PC-3 (cell line): ENCODE data around the gene EPPIN. TPM values are rescaled to one million over a fixed set of nuclear protein-coding genes. Genes with fewer than 3 reads are reported as not detected.

Experiments used
- ATAC-seq: fragments of 200-7000 bp; cut with Tn5 transposase; 2 replicates; pipeline ENCODE4 v1.9.1; 2020; ENCODE audit warnings: mild to moderate bottlenecking, moderate library complexity
- Bru-seq: library from RNA; stranded (reverse); fragments of 400-500 nt; gene quantifications from one replicate; lab custom pipeline; 2021; lab: Mats Ljungman, UMichigan
- BruChase-seq, 2 experiments: library from RNA; stranded (reverse); fragments of 400-500 nt; gene quantifications; one replicate each; lab custom pipeline; 2021; lab: Mats Ljungman, UMichigan
- BruUV-seq: library from RNA; stranded (reverse); fragments of 400-500 nt; replicated peaks from 2 replicates; lab custom pipeline; 2021; lab: Mats Ljungman, UMichigan
- CTCF ChIA-PET: fragments of 300-600 bp; sonication (Branson Sonifier 250); formaldehyde crosslinking; loops from one replicate; lab custom pipeline; 2022; ENCODE audit warnings: antibody characterized with exemption; lab: Charles Lee
- POLR2A ChIA-PET: fragments of 300-600 bp; sonication (Branson Sonifier 250); formaldehyde crosslinking; loops from one replicate; lab custom pipeline; 2022; ENCODE audit warnings: antibody characterized with exemption; ENCODE audit not compliant: unreplicated experiment; lab: Charles Lee
- DNase-seq: peaks from one replicate; pipeline ENCODE4 v3.0.0-alpha.2; 2015
- H2AFZ ChIP-seq: fragments of 300-600 bp; sonication (generic); 2 replicates; pipeline ENCODE4 v1.6.0; 2016; ENCODE audit warnings: antibody characterized with exemption, low read length
- H3F3A ChIP-seq: fragments of 300-600 bp; sonication (generic); one replicate; pipeline ENCODE4 v1.6.0; 2017; ENCODE audit warnings: antibody characterized with exemption, low read length, control low read depth, mild to moderate bottlenecking; ENCODE audit not compliant: unreplicated experiment
- H3K27ac ChIP-seq: fragments of 300-600 bp; sonication (generic); 2 replicates; pipeline ENCODE4 v1.5.1; 2016; ENCODE audit warnings: mild to moderate bottlenecking, low read length
- H3K27me3 ChIP-seq: fragments of 300-600 bp; sonication (generic); 2 replicates; pipeline ENCODE4 v1.6.1; 2016; ENCODE audit warnings: low read length, mixed read lengths
- H3K36me3 ChIP-seq: fragments of 300-600 bp; sonication (generic); 2 replicates; pipeline ENCODE4 v1.6.1; 2016; ENCODE audit warnings: low read depth, mixed run types, low read length, mixed read lengths
- H3K4me1 ChIP-seq: fragments of 300-600 bp; sonication (generic); 2 replicates; pipeline ENCODE4 v1.5.1; 2016; ENCODE audit warnings: low read length; ENCODE audit not compliant: insufficient read depth
- H3K4me2 ChIP-seq: fragments of 300-600 bp; sonication (generic); 2 replicates; pipeline ENCODE4 v1.6.0; 2016; ENCODE audit warnings: low read length
- H3K4me3 ChIP-seq: fragments of 300-600 bp; sonication (generic); 2 replicates; pipeline ENCODE4 v1.5.1; 2016; ENCODE audit warnings: mild to moderate bottlenecking, low read length, mixed read lengths
- H3K79me2 ChIP-seq: fragments of 300-600 bp; sonication (generic); 2 replicates; pipeline ENCODE4 v1.6.1; 2017; ENCODE audit warnings: low read length, mixed read lengths
- H3K9ac ChIP-seq: fragments of 300-600 bp; sonication (generic); 2 replicates; pipeline ENCODE4 v1.6.0; 2016; ENCODE audit warnings: mild to moderate bottlenecking, low read length
- H3K9me2 ChIP-seq: fragments of 300-600 bp; sonication (generic); replicated peaks from 2 replicates; pipeline ENCODE4 v1.6.1; 2016; ENCODE audit warnings: mixed run types, low read length, mixed read lengths
- H3K9me3 ChIP-seq: fragments of 300-600 bp; sonication (generic); 2 replicates; pipeline ENCODE4 v1.6.1; 2016; ENCODE audit warnings: low read length, mixed read lengths
- H4K20me1 ChIP-seq: fragments of 300-600 bp; sonication (generic); 2 replicates; pipeline ENCODE4 v1.6.1; 2016; ENCODE audit warnings: low read length, mixed read lengths
- EZH2 ChIP-seq: fragments of 300-600 bp; sonication (generic); IDR thresholded peaks from one replicate; pipeline ENCODE4 v1.6.1; 2017; ENCODE audit warnings: antibody characterized with exemption, mild to moderate bottlenecking, low read length; ENCODE audit not compliant: unreplicated experiment
- EZH2phosphoT487 ChIP-seq: fragments of 300-600 bp; sonication (generic); IDR thresholded peaks from 2 replicates; pipeline ENCODE4 v1.6.1; 2018; ENCODE audit warnings: mild to moderate bottlenecking, antibody characterized with exemption, low read length, borderline replicate concordance
- intact Hi-C: fragments of 100-400 bp; cut with micrococcal nuclease; formaldehyde crosslinking; loops from 2 replicates; pipeline ENCODE4 v1.9.0; 2023
- long read RNA-seq: library from polyadenylated mRNA; unstranded; transcript quantifications from one replicate; pipeline ENCODE4 v2.0.0, GENCODE V29; 2021; ENCODE audit not compliant: unreplicated experiment
- total RNA-seq: library from RNA; depleted of rRNA; stranded (reverse); fragments of >200 nt; gene quantifications from 2 replicates; pipeline ENCODE4 v1.2.3, GENCODE V29; 2014; rRNA removed
- TF ChIP-seq, protein P1 (sequence below): fragments of 300-600 bp; sonication (generic); conservative IDR thresholded peaks from 2 replicates; pipeline ENCODE4 v1.5.1; 2017; ENCODE audit warnings: antibody characterized with exemption, low read depth, mild to moderate bottlenecking, low read length

Gene EPPIN
- total RNA-seq (not detected in 2 replicates), Bru-seq, nascent RNA (not detected), BruChase-seq, experiment 1, labeled RNA remaining after a 6-hour chase (not detected), BruChase-seq, experiment 2, labeled RNA remaining after a 2-hour chase (not detected)
- long read RNA-seq: 0 reads

- Histone ChIP-seq H4K20me1 (no peaks in the 10 kb centered on the region), H3K9me3 (no peaks in the 10 kb centered on the region), H3K27ac (no peak within 1 kb of the TSS), H3K36me3 (no peaks in the 10 kb centered on the region), H3F3A (no peaks in the 10 kb centered on the region), H3K4me2 (no peak within 1 kb of the TSS), H3K79me2 (no peaks in the 10 kb centered on the region), H3K4me1 (no peaks in the 10 kb centered on the region), H2AFZ (no peak within 1 kb of the TSS), H3K9ac (no peak within 1 kb of the TSS), H3K27me3 (peaks cover 37% of the 10 kb centered on the region), H3K4me3 (no peak within 1 kb of the TSS), H3K9me2 (no peaks in the 10 kb centered on the region)
- intact Hi-C loops: no loop called here
- no peak for TF ChIP-seq EZH2phosphoT487
- no peak for TF ChIP-seq EZH2
- TF ChIP-seq, protein P1, sequence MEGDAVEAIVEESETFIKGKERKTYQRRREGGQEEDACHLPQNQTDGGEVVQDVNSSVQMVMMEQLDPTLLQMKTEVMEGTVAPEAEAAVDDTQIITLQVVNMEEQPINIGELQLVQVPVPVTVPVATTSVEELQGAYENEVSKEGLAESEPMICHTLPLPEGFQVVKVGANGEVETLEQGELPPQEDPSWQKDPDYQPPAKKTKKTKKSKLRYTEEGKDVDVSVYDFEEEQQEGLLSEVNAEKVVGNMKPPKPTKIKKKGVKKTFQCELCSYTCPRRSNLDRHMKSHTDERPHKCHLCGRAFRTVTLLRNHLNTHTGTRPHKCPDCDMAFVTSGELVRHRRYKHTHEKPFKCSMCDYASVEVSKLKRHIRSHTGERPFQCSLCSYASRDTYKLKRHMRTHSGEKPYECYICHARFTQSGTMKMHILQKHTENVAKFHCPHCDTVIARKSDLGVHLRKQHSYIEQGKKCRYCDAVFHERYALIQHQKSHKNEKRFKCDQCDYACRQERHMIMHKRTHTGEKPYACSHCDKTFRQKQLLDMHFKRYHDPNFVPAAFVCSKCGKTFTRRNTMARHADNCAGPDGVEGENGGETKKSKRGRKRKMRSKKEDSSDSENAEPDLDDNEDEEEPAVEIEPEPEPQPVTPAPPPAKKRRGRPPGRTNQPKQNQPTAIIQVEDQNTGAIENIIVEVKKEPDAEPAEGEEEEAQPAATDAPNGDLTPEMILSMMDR: no peak
- BruUV-seq: no TSS peak
- CTCF ChIA-PET: interaction anchor here (0.6 kb wide), 1 partner anchor 8 kb away, joined by 3 read pairs; the partner anchor contains the start of gene WFDC6
- POLR2A ChIA-PET: no interaction called here
- ATAC-seq: no peak
- no peak for DNase-seq
Measured at GRCh38 chr20:45547206-45547770, at the start of gene EPPIN. Gene EPPIN, minus strand, starts transcription at chr20:45547401. Its CDS starts 44 bp downstream, at chr20:45547357.

GRCh38 chr20:45595235-45595634 is 48.0 kb upstream of the EPPIN start:
- Histone ChIP-seq H3K4me3 (no peak overlapping the region), H3F3A (no peaks in the 10 kb centered on the region), H3K27me3 (peaks cover 21% of the 10 kb centered on the region; the same call in 1 of the 2 replicates), H4K20me1 (no peaks in the 10 kb centered on the region), H3K9me3 (no peaks in the 10 kb centered on the region), H3K9ac (no peak overlapping the region), H3K79me2 (no peaks in the 10 kb centered on the region), H3K4me1 (no peaks in the 10 kb centered on the region), H3K36me3 (no peaks in the 10 kb centered on the region), H2AFZ (no peak overlapping the region), H3K27ac (no peak overlapping the region), H3K4me2 (no peak overlapping the region), H3K9me2 (no peaks in the 10 kb centered on the region)
- ATAC-seq (no peak), DNase-seq (no peak)
- TF ChIP-seq, protein P1: no peak
- no peak for TF ChIP-seq EZH2phosphoT487
- TF ChIP-seq EZH2: no peak
- ChIA-PET POLR2A (no interaction called here), CTCF (no interaction called here)
- no TSS peak for BruUV-seq
- intact Hi-C loops: no loop called here

GRCh38 chr20:45593498-45593897 is 46.3 kb upstream of the EPPIN start:
- ChIA-PET CTCF (no interaction called here), POLR2A (interaction anchor here (0.6 kb wide), 1 partner anchor 379 kb away, joined by 7 read pairs; no protein-coding TSS in a partner anchor)
- H3K4me2 ChIP-seq: no peak overlapping the region
- H3K9ac ChIP-seq: no peak overlapping the region
- DNase-seq (no peak), ATAC-seq (no peak)
- no peaks in the 10 kb centered on the region for H3F3A ChIP-seq
- no TSS peak for BruUV-seq
- intact Hi-C loops: no loop called here
- H2AFZ ChIP-seq: no peak overlapping the region
- TF ChIP-seq, protein P1: no peak
- TF ChIP-seq EZH2phosphoT487: no peak
- TF ChIP-seq EZH2: no peak
- no peaks in the 10 kb centered on the region for H3K4me1 ChIP-seq
- no peaks in the 10 kb centered on the region for H3K36me3 ChIP-seq
- no peaks in the 10 kb centered on the region for H3K9me3 ChIP-seq
- H3K27ac ChIP-seq: no peak overlapping the region
- peaks cover 21% of the 10 kb centered on the region; the same call in 1 of the 2 replicates for H3K27me3 ChIP-seq
- no peaks in the 10 kb centered on the region for H3K79me2 ChIP-seq
- no peaks in the 10 kb centered on the region for H4K20me1 ChIP-seq
- no peaks in the 10 kb centered on the region for H3K9me2 ChIP-seq
- no peak overlapping the region for H3K4me3 ChIP-seq
